ENCODE measurements around the gene EGFL7. TPM values are rescaled to one million over a fixed set of nuclear protein-coding genes. Genes with fewer than 3 reads are reported as not detected.

EGFL7 gene
- total RNA-seq, 1 experiment from 2014 or later, result 0.81 TPM

DNA sequence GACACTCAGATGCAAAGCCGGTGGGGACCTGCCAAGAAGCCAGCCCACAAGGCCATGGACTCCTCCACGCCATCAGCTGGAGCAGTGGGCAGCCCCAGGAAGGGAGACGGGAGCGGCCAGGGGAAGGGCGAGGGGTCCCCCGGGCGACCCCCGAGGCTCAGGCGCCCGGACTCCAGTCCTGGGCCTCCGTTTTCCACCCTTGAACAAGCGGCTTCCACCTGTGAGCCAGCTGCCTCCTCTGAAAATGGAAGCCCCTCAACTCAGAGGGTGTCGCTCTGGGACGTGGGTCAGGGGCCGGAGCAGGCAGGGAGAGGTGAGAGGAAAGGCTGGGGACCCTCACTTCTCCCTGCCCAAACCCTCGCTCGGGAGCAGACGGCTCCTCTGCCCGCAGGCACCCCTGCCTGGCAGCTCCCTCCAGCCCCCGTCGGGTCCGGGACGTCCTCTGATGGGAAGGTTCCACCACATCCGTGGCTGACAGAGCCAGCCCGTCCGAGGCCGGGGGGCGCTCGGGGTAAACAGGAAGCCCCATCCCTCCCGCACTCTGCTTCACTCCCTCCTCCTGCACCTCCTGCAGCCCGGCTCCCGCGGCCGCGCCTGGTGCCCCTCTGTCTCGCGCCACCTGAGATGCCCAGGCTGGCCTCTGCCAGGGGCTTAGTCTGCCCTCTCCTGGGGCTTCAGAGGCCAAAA is 3.7 kb upstream of the EGFL7 start:
- no peak overlapping the region for H3K27ac ChIP-seq
- H3K27me3 ChIP-seq, result peaks cover 88% of the 10 kb centered on the region
- H3K4me1 ChIP-seq, result peaks cover 8% of the 10 kb centered on the region; the same call in 1 of the 2 replicates
- H3K9me3 ChIP-seq (replicated peaks), result no peaks in the 10 kb centered on the region
- H3K4me3 ChIP-seq, result no peak overlapping the region
- H3K36me3 ChIP-seq, result no peaks in the 10 kb centered on the region
- DNase-seq, result no peak

DNA sequence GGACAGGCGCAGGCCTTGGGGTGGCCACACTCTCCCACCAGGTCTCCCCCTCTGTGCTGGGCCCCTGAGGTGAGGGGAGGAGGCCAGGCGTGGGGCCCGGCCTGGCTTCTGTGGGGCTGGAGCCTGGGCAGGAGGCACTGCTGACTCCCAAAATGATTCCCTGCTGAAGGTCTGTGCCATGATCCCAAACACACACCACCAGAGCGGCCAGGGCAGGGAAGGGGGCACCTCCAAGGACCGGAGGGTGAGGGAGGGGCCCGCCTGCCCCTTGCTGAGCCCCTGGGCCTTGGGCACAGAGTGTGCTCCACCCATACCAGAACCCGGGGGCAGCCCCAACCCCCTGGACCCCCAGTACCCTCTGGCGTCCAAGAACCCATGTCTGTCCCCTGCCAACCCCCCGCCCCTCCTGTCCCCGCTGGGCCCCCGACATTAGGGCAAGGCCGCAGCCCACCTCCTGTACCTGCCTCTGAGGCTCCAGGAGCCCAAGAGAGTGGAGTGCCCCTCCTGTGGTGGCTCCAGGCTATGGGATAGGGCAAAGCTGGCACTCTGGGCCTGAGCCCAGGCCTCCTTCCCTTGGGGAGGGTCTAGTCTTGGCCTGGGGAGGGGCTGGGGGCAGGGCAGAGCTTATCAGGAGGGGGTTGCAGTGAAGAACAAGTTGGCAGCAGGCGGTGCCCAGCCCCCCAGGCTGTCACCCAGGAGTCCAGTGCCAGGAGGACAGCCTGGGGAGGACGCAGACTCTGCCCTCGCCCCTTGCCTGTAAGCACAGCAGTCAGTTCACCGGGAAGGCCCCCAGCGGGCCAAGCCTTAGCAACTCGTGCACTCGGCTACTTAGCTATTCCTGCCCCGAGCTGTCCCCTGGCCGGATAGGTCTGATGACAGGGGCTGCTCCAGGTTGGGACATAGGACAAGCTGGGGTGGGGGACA is 2.6 kb upstream of the EGFL7 start:
- Histone ChIP-seq H3K27me3 (peaks cover 92% of the 10 kb centered on the region), H3K4me3 (no peak overlapping the region), H3K9me3 (replicated peaks) (no peaks in the 10 kb centered on the region), H3K27ac (no peak overlapping the region), H3K36me3 (no peaks in the 10 kb centered on the region), H3K4me1 (peaks cover 19% of the 10 kb centered on the region)
- DNase-seq, result no peak

DNA sequence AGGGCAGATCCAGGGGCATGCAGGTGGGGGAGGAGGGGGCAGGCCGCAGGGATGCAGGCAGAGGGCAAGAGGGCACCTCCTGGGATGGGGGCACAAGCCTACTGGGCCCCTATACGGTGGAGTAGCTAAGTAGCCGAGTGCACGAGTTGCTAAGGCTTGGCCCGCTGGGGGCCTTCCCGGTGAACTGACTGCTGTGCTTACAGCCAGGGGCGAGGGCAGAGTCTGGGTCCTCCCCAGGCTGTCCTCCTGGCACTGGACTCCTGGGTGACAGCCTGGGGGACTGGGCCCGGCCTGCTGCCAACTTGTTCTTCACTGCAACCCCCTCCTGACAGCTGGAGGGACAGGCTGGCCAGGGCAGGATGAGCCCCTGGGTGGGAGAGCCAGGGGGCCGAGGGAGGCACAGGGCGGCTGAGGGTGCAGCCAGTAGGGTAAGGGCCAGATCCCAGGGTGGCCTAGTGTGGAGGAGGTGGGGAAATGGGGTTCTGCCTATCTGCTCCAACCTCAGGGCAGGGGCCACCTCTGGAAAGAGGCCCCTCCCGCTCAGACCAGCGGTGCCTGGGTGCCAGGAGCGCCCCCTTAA is 1.7 kb upstream of the EGFL7 start:
- Histone ChIP-seq H3K27ac (no peak overlapping the region), H3K4me1 (peaks cover 14% of the 10 kb centered on the region), H3K9me3 (replicated peaks) (no peaks in the 10 kb centered on the region), H3K36me3 (no peaks in the 10 kb centered on the region), H3K4me3 (no peak overlapping the region), H3K27me3 (peaks cover 89% of the 10 kb centered on the region)
- no peak for DNase-seq

DNA sequence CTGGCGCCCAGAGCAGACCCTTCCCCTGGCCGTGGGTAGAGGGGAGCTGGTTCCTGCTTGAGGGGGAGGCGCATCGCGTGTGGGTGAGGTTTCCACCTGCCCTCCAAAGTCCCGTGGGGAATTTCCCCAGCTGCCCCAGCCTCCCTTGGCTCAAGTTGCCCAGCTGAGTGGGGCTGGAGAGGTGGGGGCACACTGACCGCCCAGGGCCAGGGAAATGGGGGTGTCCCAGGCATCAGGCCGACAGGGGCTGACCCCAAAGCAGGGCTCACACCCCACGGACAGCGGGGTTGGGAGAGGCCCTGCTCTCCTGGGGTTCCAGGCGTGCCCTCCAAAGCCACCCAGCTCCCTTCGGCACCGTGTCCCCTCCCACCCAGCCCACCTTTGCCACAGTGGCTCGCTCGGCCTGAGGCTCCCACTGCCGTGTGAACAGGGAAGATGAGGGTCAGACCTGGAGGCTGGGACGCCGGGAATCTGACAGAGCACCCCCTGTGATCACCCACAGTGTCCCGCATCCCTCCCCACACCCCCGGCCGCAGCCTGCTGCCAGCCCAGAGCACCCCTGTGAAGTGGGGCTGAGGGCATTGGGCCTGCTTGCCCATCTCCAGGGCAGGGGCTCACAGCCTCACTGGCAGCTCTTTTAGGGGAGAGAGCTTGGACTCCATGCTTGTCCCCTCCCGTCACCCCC is 933 bp upstream of the EGFL7 start:
- H3K4me3 ChIP-seq, result no peak overlapping the region
- no peak for DNase-seq
- H3K36me3 ChIP-seq, result no peaks in the 10 kb centered on the region
- H3K27ac ChIP-seq, result no peak overlapping the region
- H3K4me1 ChIP-seq, result peaks cover 18% of the 10 kb centered on the region
- no peaks in the 10 kb centered on the region for H3K9me3 ChIP-seq (replicated peaks)
- H3K27me3 ChIP-seq, result peaks cover 87% of the 10 kb centered on the region

DNA sequence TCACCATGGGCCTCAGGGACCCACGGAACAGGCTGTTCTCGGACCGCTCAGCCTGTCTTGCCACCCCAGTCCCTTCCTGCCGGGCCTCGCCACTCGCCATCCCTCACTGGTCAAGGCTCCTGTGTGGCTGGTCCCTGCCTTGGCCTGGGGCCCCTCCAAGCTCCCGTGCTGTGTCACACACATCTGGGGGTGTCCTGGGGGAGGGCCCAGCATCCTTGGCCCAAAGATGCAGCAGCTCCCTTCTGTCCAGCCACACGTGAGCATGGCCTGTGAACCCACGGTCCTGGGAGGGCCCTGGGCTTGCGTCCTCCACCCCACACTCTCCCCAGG is 425 bp upstream of the EGFL7 start:
- Histone ChIP-seq H3K4me1 (peaks cover 23% of the 10 kb centered on the region), H3K27ac (no peak overlapping the region)

DNA sequence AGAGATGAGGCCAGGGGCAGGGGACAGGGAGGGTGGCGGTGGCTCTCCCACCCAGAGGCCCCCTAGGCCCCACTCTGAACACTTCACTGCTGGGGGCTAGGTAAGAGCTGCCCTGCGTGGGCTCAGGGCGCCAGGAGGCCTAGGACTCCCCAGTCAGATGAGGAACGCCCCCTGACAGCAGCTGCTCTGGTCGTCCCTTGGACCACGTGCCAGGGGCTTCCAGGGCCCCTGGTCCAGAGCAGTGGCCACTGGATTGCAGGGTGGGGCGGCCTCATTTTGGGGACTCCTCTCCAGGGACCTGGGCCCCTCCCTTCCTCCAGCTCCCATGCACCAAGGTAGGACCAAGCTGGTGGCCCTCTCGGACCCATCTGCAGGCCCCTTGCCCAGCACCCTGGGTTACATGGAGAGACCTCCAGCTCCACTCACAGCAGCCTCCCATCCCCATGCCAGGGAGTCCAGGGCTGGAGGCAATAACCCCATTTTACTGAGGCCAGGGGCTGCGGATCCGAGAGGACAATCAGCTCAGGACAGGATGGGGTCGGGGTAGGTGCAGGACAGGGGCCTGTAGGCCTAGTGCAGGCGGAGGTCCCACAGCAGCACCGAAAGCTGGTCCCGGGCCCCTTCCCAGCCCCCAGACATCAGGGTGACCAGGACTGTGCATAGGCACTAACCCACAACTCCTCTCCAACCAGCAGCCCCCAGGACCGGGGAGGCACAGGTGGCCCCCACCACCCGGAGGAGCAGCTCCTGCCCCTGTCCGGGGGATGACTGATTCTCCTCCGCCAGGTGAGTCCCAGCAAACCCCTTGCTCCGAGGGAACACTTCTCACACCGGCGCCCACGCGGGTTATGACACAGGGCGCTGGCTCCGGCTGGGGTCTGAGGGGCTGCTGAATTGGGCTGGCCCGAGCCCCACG is 1.5 kb downstream of the EGFL7 start:
- Histone ChIP-seq H3K36me3 (no peaks in the 10 kb centered on the region), H3K4me1 (peaks cover 35% of the 10 kb centered on the region), H3K4me3 (no peak overlapping the region), H3K27ac (no peak overlapping the region), H3K9me3 (replicated peaks) (no peaks in the 10 kb centered on the region), H3K27me3 (peaks cover 87% of the 10 kb centered on the region)
- DNase-seq, result no peak

More for the DNA sequence above, 425 bp upstream of the EGFL7 start:
- Histone ChIP-seq H3K27me3 (peaks cover 87% of the 10 kb centered on the region), H3K9me3 (replicated peaks) (no peaks in the 10 kb centered on the region), H3K4me3 (no peak overlapping the region), H3K36me3 (no peaks in the 10 kb centered on the region)
- no peak for DNase-seq

DNA sequence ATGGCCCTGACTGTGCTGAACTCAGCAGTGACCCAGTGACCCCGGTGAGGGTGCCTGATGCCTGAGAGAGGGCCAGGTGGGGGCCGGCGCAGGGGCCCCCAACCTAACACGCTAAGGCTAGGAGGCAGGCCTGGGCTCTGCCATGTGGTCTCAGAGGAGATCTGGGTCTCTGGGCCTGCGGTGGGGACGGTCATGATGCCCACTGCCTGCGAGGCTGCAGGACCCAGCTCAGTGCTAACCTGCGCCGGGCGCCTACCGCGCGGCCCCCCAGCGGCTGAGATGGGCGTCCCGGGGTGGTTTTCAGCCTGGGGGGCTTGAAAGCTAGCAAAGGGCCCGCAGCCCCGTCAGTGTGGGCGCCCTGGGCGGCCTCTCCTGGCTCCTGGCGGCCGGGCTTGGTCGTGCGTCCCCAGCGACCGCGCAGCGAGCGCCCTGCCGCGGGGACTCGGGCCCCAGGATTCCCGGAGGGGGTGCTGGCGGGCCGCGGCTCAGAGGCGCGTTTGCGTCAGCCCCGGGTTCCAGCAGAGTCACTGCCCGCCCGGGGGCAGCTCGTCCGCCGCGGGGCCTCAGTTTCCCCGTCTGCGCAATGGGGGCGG is 2.5 kb downstream of the EGFL7 start:
- H3K27ac ChIP-seq, result no peak overlapping the region

DNA sequence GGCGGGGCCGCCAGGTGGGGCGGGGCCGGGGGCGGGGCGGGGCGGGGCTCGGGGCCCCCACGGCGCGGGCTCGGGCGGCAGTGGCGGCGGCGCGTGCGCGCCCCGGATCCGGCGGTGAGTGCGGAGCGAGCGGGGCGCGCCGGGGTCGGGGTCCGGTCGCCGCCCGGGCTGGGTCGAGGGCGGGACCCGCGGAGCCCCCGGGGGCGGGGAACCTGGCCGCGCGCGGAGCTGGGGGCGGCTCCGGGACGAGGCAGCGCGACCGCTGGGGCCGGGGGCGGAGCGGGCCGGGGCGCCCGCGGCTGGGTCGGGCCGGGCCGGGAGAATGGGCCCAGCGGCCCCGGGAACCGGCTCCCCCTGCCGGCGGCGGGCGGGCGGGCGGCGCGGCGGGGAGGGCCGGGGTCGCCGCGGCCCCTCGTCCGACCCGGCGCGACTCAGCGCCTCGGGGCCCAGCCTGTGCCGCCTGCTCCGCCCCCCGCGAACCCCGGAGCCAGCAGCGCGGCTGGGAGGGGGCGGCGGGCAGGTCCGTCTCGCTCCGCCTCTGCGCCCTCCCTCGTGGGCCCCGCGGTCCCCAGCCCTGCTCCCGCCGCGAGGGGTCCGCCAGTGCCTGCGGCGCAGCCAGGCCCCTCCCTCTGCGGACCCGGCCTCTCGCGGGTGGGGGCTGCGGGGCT is 3.1 kb downstream of the EGFL7 start:
- Histone ChIP-seq H3K27me3 (peaks cover 86% of the 10 kb centered on the region), H3K4me3 (peak overlapping the region; percentile 27; the same call in 1 of the 2 replicates), H3K9me3 (replicated peaks) (no peaks in the 10 kb centered on the region), H3K36me3 (no peaks in the 10 kb centered on the region), H3K27ac (no peak overlapping the region), H3K4me1 (peaks cover 35% of the 10 kb centered on the region)
- DNase-seq, result no peak

More for the DNA sequence above, 2.5 kb downstream of the EGFL7 start:
- no peaks in the 10 kb centered on the region for H3K9me3 ChIP-seq (replicated peaks)
- no peaks in the 10 kb centered on the region for H3K36me3 ChIP-seq
- H3K4me3 ChIP-seq, result no peak overlapping the region
- H3K4me1 ChIP-seq, result peaks cover 35% of the 10 kb centered on the region
- no peak for DNase-seq
- peaks cover 87% of the 10 kb centered on the region for H3K27me3 ChIP-seq

DNA sequence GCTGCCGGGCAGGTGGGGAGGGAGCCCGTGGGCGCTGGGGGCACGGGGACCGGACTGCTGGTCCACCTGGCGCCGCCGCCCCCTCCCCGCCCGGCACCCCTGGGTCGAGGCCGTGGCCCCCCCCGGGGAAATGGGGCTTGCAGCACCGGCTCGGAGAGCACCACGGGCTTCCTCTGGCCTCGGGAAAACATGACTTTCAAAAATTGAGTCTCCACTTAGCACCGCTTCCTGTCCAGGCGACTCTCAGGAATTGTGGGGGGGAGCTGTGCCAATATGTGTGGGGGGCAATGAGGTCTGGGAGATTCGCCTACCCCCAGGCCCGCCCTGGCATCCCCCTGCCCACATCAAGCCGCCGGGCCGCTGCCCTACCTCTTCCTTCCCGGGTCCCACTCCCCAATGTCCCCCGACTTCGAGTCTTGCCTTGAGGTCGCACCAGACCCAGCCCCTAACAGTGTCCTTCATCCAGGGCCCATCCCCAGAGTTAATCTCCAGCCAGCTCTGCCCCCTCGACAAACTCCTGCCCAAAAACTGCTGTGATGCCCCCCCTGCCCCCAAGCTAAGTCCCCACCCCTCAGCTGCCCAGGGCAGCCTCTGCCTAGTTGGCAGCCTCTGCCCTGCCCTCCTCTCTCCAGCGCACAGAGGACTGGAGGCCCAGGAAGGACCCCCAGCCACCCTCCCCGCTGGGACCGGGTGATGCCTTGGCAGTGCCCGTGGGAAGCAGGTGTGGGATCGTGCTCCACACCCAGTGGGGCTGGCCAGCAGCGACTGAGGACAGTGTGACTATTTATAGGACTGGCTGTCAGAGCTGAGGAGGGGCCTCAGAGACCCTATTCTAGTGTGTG is 3.9 kb downstream of the EGFL7 start:
- H3K9me3 ChIP-seq (replicated peaks), result no peaks in the 10 kb centered on the region
- DNase-seq, result no peak
- H3K27me3 ChIP-seq, result peaks cover 78% of the 10 kb centered on the region
- no peaks in the 10 kb centered on the region for H3K36me3 ChIP-seq
- peaks cover 35% of the 10 kb centered on the region for H3K4me1 ChIP-seq
- no peak overlapping the region for H3K27ac ChIP-seq
- H3K4me3 ChIP-seq, result peak overlapping the region; percentile 27; the same call in 1 of the 2 replicates

DNA sequence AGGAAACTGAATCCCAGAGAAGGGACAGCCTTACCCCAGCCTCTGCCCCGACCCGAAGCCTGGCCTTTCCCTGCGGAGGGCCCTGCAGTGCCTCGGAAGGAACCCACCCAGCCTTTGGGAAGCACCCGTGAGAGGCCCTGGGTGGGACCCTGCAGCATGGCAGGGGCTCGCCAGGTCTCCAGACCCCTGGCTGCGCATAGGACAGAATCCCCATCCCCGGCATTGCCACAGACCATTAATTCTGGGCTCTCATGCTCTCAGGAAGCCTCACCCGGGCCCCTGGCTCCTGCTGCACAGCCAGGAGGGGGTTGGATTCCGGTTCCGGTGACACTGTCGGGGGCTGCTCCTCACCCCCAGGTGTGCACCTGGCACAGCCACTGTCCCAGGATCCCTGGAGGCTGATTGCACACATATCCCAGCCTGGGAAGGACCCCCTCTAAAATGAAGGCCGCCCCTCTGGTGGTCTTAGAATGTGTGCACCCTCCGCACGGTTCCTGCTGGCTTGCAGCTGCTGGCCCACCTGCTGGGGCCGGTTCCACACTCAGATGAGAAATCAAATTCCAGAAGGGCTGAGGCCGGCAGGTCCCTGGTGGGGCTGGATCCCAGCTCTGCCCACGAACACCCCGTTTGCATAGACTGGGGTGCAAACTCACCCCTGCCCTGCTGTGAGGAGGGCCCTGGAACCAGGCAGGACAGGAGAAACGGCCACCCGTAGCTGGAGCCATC is 4.7 kb downstream of the EGFL7 start:
- Histone ChIP-seq H3K27me3 (peaks cover 70% of the 10 kb centered on the region), H3K4me3 (no peak overlapping the region), H3K9me3 (replicated peaks) (no peaks in the 10 kb centered on the region), H3K4me1 (peaks cover 35% of the 10 kb centered on the region), H3K36me3 (no peaks in the 10 kb centered on the region), H3K27ac (no peak overlapping the region)
- no peak for DNase-seq

DNA sequence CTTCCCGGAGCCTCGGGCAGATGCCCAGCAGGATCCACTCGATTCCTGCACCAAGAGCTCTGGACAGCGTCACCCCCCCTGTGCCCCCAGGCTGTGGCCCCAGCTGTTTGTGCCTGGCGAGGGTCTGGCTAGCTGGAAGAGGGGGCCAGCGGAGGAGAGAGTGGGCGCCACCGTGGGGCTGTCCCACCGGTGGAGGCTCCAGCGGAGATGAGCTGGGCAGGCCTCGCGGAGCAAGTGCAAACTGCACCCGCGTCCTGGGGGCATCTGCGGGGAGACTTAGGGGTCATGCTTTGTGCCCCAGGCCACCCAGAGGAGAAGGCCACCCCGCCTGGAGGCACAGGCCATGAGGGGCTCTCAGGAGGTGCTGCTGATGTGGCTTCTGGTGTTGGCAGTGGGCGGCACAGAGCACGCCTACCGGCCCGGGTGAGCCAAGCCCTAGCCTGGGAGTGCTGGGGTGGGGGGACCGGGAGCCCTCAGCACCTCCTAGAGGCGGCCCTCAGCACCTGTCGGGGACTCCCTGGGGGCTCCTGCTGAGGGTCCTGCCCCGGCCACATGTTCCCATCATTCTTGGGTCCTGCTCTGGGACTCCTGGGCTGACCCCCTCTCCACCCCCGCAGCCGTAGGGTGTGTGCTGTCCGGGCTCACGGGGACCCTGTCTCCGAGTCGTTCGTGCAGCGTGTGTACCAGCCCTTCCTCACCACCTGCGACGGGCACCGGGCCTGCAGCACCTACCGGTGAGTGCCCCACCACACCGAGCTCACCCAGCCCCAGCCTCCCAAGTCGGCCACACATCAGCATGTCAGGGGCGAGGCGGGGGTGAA is 5.4 kb downstream of the EGFL7 start:
- H3K27ac ChIP-seq, result no peak overlapping the region
- peaks cover 63% of the 10 kb centered on the region for H3K27me3 ChIP-seq
- no peaks in the 10 kb centered on the region for H3K36me3 ChIP-seq
- no peak overlapping the region for H3K4me3 ChIP-seq
- H3K4me1 ChIP-seq, result peaks cover 35% of the 10 kb centered on the region
- DNase-seq, result peak; percentile 47 to 50
- no peaks in the 10 kb centered on the region for H3K9me3 ChIP-seq (replicated peaks)
